Measurements from ENCODE around the gene KRTAP4-7.
"Not testable (repeated sequence)": the region's sequence is repeated elsewhere in the genome, so short reads cannot be mapped to it uniquely, and the experiment has no call there.

KRTAP4-7 gene

DNA sequence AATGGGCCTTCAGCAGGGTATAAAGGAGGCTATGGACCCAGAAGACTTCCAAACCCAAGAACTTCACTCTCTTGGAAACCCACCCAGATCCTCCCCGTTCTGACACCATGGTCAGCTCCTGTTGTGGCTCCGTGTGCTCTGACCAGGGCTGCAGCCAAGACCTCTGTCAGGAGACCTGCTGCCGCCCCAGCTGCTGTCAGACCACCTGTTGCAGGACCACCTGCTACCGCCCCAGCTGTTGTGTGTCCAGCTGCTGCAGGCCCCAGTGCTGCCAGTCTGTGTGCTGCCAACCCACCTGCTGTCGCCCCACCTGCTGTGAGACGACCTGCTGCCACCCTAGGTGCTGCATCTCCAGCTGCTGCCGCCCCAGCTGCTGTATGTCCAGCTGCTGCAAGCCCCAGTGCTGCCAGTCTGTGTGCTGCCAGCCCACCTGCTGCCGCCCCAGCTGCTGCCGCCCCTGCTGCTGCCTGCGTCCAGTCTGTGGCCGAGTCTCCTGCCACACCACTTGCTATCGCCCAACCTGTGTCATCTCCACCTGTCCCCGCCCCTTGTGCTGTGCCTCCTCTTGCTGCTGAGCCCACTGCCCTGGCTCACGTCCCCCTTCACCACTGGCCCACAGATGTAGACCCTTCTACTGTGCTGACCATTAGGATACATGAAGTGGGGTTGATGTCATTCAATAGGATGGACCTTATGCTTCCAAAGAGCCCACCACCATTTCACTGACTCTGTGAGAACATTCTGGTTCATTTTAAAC, at the start of gene KRTAP4-7:
Gene KRTAP4-7, plus strand, starts transcription at position 51 of the 757 bp plus-strand sequence. Its CDS starts 57 bp downstream, at position 108.
- DNase-seq (ENCODE audit: low spot score) = not testable (repeated sequence)

DNA sequence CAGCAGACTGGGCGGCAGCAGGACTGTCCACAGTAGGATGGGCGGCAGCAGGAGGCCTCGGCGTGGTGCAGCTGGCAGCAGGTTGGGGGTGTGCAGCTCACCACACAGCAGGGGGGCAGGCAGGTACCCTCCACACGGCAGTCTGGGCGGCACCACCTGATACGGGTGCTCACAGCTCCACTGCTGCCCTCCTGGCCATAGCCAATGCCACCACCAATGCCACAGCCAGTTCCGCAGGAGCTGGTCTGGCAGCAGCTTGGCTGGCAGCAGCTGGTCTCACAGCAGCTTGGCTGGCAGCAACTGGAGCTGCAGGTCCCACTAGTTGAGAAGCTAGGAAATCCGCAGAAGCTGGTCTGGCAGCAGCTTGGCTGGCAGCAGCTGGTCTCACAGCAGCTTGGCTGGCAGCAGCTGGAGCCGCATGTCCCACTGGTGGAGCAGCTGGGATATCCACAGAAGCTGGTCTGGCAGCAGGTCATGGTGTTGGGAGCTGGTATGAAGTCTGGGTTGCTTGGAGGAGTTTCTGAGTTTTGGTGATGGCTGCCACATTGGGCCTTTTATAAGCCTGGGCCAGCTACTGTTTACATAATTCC, 49.5 kb upstream of the KRTAP4-7 start, which contains the start of gene KRTAP1-3:
Gene KRTAP1-3, minus strand, starts transcription at position 529 of the 590 bp plus-strand sequence. Its CDS starts 53 bp downstream, at position 476.
- DNase-seq (ENCODE audit: low spot score) = not testable (repeated sequence)

DNA sequence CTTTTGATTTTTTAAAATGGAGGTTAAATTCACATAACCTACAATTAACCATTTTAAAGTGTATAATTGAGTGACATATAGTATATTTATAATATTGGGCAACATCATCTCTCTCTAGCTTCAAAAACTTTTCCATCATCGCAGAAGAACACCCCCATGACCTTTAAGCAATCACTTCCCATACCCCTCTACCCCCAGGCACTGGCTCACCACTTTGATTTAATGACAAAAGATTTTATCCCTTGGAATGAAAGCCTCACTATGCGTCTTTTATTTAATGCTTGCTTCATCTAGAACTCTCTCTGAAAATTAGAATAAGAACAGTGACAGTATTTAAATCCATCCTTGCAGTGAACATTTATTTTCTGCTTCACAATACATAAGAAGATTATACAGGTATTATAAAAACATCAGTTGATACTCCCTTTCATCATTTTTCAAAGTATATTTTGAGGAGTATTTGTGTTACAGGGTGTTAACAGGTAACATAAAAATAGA, 46.0 kb upstream of the KRTAP4-7 start:
- DNase-seq (ENCODE audit: low spot score) = no peak

DNA sequence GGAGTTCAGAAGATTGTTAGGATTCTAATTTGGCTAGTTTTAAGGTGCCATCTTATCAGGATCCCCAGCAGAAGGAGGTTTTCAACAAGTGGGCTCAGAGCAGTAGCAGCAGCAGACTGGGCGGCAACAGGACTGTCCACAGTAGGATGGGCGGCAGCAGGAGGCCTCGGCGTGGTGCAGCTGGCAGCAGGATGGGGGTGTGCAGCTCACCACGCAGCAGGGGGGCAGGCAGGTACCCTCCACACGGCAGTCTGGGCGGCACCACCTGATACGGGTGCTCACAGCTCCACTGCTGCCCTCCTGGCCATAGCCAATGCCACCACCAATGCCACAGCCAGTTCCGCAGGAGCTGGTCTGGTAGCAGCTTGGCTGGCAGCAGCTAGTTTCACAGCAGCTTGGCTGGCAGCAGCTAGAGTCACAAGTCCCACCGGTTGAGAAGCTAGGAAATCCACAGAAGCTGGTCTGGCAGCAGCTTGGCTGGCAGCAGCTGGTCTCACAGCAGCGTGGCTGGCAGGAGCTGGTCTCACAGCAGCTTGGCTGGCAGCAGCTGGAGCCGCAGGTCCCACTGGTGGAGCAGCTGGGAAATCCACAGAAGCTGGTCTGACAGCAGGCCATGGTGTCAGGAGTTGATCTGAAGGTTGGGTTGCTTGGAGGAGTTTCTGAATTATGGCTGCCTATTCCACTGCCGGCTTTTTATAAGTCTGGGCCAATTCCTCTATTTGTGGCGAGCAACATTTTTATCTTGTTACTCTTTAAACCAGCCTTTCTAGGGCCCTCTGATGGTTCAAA, 43.0 kb upstream of the KRTAP4-7 start, which contains the start of gene KRTAP1-1:
Gene KRTAP1-1, minus strand, starts transcription at position 668 of the 789 bp plus-strand sequence. Its CDS starts 53 bp downstream, at position 615.
- DNase-seq (ENCODE audit: low spot score) = not testable (repeated sequence)

DNA sequence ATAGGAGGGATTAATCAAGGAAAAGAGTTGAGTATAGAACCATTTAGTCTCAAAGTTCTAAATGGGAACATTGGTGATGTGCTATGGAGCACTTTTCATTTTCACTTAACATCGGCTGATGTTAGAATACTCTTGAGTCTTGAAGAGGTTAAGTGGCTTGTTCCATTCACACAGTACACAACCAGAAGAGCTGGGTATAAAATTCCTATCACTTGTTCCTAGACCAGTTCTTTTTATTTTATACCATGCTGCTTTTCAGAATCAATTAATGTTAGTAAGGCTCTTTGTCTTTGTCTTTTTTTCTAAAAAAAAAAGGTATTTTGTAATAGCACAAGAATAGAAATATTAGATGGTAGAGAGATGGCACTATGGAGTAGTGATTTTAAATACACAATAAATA, 41.0 kb upstream of the KRTAP4-7 start:
- no peak for DNase-seq (ENCODE audit: low spot score)

DNA sequence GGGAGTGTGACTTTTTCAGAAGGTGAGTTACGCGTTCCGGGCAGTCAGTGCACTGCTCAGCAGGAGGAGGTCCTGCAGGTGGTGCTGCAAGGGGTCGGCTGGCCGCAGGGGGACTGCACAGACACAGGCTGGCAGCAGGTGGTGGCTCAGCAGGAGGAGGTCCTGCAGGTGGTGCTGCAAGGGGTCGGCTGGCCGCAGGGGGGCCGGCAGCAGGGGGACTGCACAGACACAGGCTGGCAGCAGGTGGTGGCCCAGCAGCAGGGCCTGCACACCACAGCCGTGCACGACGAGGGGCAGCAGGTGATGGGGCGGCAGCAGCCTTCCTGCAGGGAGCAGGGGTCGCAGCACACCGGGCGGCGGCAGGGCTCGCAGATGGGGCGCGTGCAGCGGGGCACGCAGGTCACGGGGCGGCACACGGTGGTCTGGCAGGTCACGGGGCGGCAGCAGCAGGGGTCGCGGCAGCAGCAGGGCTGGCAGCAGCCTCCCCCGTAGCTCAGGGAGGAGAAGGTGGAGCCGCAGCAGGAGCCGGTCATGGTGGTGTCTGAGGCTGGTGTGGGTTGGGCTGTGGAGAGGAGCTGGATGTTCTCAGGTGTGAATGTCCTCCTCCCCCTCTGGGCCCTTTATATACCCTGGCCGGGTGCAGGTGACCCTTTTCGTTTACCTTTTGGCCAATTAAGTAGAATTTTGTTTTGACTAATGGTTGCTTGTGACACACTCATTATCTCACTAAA, 37.0 kb upstream of the KRTAP4-7 start, which contains the start of gene KRTAP2-1:
Gene KRTAP2-1, minus strand, starts transcription at position 582 of the 731 bp plus-strand sequence. Its CDS starts 49 bp downstream, at position 533.
- not testable (repeated sequence) for DNase-seq (ENCODE audit: low spot score)

DNA sequence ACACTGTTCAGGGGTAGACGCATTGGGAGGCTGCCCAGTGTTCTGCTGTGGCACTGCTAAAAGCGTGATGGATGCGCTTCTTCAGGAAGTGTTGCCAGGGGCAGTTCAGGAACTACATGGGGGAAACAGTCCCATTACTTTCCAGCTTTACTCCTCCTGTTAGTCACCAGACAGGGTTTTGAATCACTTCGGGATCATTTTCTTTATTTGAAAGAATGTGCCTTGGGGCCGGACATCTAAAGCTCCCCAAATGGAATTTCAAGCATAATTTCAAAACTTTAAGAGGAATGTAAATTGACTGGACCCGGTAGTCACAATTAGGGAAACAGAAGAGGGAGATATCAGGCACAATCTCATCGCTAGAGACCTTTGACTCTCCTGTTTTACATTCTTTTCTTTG, 35.5 kb upstream of the KRTAP4-7 start:
- DNase-seq (ENCODE audit: low spot score) = no peak

DNA sequence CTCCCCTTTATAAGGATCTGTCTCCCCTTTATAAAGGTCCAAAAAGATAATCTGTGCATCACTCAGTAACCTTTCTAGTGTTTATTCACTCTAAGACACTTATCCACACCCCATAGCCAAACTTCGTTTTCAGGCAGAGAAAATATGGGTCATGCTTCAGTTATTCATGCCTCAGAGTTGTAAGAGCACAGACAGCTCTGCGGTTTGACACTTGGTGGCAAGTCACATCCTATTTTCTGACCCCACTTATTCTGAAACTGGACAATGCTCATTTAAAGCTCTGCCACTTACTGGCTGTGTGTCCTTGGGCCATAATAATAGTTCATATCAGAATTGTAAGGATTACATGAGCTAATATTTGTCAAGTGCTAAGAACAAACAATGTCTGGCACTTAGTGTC, 34.8 kb upstream of the KRTAP4-7 start:
- no peak for DNase-seq (ENCODE audit: low spot score)

DNA sequence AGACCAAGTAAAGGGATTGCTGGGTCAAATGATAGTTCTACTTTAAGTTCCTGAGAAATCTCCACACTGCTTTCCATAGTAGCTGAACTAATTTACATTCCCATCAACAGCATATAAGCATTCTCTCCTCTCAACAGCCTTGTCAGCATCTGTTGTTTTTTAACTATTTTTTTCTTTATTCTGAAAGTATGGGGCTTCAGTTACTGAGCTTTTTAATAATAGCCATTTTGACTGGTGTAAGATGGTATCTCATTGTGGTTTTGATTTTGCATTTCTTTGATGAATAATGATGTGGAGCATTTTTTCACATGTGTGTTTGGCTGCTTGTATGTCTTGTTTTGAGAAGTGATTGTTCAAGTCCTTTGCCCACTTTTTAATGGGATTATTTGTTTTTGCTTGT, 31.4 kb upstream of the KRTAP4-7 start:
- no peak for DNase-seq (ENCODE audit: low spot score)

DNA sequence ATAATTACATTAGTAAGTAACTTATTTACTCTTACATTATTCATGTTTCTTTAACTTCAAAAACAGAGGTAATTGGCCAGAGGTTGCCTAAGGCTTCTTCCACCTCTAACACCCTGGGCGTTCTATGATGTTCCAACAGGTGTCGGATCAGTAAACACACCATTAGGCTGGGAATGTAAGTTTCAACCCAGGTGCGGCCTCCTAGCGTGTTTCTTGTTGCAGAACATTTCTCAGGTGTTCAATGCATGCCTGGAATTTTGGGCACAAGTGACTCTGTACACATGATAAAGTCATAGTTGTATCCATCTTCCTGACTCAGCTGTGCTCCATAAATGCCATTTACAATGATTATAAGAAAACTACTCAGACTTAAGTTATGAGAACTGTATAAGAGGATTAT, 29.9 kb upstream of the KRTAP4-7 start:
- DNase-seq (ENCODE audit: low spot score) = no peak

DNA sequence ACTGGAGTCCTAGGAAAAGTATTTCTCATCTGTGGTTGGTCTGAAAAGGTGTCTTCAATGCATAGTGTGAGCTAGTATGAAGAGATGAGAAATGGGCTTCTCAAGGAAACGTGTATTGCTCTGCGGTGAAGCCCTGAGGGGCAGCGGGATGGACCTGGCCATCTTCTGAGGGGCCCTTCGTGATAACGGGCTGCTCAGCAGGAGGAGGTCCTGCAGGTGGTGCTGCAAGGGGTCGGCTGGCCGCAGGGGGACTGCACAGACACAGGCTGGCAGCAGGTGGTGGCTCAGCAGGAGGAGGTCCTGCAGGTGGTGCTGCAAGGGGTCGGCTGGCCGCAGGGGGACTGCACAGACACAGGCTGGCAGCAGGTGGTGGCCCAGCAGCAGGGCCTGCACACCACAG, 29.4 kb upstream of the KRTAP4-7 start:
- DNase-seq (ENCODE audit: low spot score) = not testable (repeated sequence)

DNA sequence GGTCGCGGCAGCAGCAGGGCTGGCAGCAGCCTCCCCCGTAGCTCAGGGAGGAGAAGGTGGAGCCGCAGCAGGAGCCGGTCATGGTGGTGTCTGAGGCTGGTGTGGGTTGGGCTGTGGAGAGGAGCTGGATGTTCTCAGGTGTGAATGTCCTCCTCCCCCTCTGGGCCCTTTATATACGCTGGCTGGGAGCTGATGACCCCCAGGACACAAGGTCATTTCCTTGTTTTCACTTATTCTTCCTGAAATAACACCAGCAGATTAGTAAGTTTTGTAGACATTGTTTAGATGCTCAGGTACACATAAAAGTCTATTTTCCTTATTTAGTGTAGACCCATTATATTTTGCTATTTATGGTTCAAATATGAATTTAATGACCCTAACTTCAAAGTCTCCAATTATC, 28.8 kb upstream of the KRTAP4-7 start, which contains the start of gene KRTAP2-2:
Gene KRTAP2-2, minus strand, starts transcription at position 101 of the 400 bp plus-strand sequence. Its CDS starts 19 bp downstream, at position 82.
- not testable (repeated sequence) for DNase-seq (ENCODE audit: low spot score)

DNA sequence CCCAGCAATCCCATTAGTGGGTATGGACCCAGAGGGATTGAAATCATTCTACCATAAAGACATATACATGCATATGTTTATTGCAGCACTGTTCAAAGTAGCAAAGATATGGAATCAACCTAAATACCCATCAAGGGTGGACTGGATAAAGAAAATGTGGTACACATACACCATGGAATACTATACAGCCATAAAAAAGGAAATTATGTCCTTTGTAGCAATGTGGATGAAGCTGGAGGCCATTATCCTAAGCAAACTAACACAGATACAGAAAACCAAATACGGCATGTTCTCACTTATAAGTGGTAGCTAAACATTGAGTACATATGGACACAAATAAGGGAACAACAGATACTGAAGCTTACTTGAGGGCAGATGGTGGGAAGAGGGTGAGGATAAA, 26.4 kb upstream of the KRTAP4-7 start:
- DNase-seq (ENCODE audit: low spot score) = no peak

DNA sequence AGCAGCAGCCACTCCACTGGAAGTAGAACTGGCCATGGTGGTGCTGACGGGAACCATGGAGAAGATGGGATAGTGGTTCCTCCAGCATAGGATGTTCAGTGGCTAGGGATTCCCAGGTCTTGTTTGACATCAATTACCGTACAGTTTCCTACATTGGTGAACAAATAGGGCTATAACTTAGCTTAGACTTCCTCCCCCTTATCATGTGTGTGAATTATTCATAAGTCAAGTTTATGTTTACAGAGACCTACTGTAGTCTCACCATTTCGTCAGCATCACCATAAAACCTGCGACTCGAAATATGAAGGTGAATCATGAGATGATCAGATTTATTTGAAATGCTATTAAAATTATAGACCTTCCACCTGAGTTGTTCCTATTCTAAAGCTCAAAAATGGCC, 25.2 kb upstream of the KRTAP4-7 start:
- DNase-seq (ENCODE audit: low spot score) = no peak

DNA sequence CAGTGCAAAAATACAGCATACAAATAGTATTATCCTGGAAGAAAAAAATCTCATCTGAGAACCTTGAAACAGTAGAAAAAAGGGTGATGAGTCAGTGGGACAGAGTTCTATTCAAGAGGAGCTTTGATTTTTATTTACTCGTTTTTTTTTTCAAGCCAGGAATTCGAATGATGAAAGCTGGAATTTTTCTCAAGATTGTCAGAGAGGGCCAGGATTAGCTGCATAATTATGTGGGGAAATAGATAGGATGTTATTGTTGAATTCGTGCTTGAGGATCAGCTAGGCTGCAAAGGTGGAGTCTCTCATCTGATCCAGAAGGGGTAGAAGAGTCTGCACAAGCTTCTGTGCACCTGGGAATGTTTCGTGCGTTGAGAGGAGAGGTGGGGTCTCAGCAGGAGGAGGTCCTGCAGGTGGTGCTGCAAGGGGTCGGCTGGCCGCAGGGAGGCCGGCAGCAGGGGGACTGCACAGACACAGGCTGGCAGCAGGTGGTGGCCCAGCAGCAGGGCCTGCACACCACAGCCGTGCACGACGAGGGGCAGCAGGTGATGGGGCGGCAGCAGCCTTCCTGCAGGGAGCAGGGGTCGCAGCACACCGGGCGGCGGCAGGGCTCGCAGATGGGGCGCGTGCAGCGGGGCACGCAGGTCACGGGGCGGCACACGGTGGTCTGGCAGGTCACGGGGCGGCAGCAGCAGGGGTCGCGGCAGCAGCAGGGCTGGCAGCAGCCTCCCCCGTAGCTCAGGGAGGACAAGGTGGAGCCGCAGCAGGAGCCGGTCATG, 24.5 kb upstream of the KRTAP4-7 start:
- not testable (repeated sequence) for DNase-seq (ENCODE audit: low spot score)

DNA sequence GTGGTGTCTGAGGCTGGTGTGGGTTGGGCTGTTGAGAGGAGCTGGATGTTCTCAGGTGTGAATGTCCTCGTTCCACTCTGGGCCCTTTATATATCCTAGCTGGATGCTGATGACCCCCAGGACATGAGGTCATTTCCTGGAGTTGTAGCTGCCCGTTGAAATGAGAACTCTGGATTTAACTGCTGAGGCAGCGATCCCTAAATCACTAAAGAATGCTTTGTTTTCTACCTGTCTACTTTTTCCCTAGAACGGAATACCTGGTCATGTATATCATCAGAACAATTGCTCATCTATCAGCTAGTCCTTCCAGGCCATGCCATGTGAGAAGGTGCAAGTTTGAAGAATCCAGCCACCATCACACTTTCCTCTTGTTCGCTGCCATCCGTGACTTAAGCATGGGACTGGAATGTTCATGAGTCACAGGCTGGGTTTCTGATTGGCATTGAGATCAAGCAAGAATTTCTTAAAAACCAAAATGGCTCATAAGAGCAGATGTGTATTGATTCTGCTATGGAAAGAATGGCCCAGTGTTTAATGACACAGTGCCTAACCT, 23.8 kb upstream of the KRTAP4-7 start, which contains the start of gene KRTAP2-3:
Gene KRTAP2-3, minus strand, starts transcription at position 63 of the 553 bp plus-strand sequence. CDS start 64 bp downstream, outside the sequence.
- DNase-seq (ENCODE audit: low spot score) = no peak

DNA sequence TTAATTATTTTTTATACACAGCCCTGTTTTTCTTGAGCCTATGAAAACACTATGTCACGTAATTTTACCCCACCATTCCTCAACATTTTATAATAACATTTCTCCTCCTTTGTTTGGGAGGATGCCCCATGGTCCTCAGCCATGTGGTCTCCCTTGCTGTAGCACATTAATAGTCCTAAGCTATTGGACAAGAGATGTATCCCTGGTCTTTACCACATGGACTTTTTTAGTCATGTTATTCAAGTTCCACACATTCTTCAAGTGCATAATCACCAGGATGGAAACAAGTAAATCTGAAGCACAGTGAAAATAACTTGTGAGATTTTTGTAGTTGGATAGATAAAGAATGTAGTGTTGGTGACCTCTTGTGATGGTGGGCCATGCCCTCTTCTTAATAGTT, 22.0 kb upstream of the KRTAP4-7 start:
- no peak for DNase-seq (ENCODE audit: low spot score)

DNA sequence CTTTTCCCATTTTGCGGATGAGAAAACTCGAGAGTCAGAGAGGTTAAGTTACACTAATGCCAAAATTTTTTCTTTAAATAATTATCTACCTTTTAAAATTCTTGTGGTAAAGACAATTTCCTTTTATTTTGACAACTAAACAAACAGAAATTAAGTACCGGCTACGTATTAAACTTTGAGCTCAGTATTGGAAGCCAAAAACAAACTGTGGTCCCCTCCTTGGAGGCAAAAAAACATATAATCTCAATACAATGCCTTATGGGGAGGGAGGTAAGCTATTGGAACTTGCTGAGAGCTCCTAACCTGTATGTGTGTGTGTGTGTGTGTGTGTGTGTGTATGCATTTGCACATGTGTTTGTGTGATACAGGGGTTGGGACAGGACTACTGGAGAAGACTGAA, 20.5 kb upstream of the KRTAP4-7 start:
- DNase-seq (ENCODE audit: low spot score) = no peak

DNA sequence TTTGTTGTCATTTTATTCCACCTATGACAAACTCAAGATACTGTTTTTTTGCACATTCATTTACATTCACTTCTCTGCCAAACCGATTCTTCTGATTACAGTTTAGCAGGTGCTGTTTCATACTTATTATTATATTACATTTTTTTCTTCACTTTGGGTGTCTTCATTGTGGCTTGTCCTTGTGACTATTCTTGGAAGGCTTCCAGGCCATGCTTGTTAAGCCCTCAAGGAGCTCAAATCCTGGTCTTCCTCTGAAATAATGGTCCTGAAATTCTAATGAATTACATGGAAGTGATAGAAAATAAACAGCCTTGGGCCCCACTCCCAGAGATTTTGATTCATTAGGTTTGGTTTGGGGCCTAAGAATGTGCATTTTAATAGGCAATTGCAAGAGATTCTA, 19.6 kb upstream of the KRTAP4-7 start:
- no peak for DNase-seq (ENCODE audit: low spot score)
